Mesothelial cell of epicardium (in vitro differentiated cells): Measurements from ENCODE around the gene RUSF1. TPM values are rescaled to one million over a fixed set of nuclear protein-coding genes. Genes with fewer than 3 reads are reported as not detected.

Experiments used
- DNase-seq, 2 experiments: peaks; one replicate each; pipeline ENCODE4 v3.0.0; 2021; ENCODE audit warnings: low spot score in 2 of 2; ENCODE audit not compliant: unreplicated experiment in 2 of 2
- H3K27ac Mint-ChIP-seq: 2 replicates; pipeline ENCODE4 v1.8.0; 2021; ENCODE audit warnings: mixed read lengths
- H3K27me3 Mint-ChIP-seq: 2 replicates; pipeline ENCODE4 v1.8.0; 2021; ENCODE audit warnings: low read depth, mixed read lengths
- H3K36me3 Mint-ChIP-seq: 2 replicates; pipeline ENCODE4 v1.8.0; 2021; ENCODE audit warnings: mixed read lengths
- H3K4me1 Mint-ChIP-seq: 2 replicates; pipeline ENCODE4 v1.8.0; 2021; ENCODE audit warnings: mixed read lengths
- H3K4me3 Mint-ChIP-seq: 2 replicates; pipeline ENCODE4 v1.8.0; 2021; ENCODE audit warnings: mild to moderate bottlenecking, moderate library complexity, mixed read lengths
- H3K9me3 Mint-ChIP-seq: 2 replicates; pipeline ENCODE4 v1.8.0; 2021; ENCODE audit warnings: mixed read lengths
- CTCF ChIP-seq: fragments of 200-600 bp; sonication (generic); IDR thresholded peaks from one replicate; pipeline ENCODE4 v1.5.0; 2021; ENCODE audit warnings: antibody characterized with exemption; ENCODE audit not compliant: unreplicated experiment
- total RNA-seq: library from RNA; stranded (reverse); gene quantifications from 3 replicates; pipeline ENCODE4 v1.2.1, GENCODE V29; 2021

Gene RUSF1
- total RNA-seq, 1 donor from 2014 or later: 88.9 TPM

GRCh38 chr16:31467151-31467773 is 40.9 kb downstream of the RUSF1 start:
- TF ChIP-seq CTCF: no peak
- Mint-ChIP-seq H3K9me3 (no peaks in the 10 kb centered on the region), H3K4me1 (peaks cover 8% of the 10 kb centered on the region), H3K27ac (no peak overlapping the region), H3K27me3 (peaks cover 2% of the 10 kb centered on the region), H3K36me3 (peaks cover 20% of the 10 kb centered on the region), H3K4me3 (no peak overlapping the region)
- no peak for DNase-seq

- TF ChIP-seq CTCF: no peak
- H3K9me3 Mint-ChIP-seq: no peaks in the 10 kb centered on the region
- H3K36me3 Mint-ChIP-seq: peaks cover 20% of the 10 kb centered on the region
- H3K27me3 Mint-ChIP-seq: no peaks in the 10 kb centered on the region
- peaks cover 5% of the 10 kb centered on the region for H3K4me1 Mint-ChIP-seq
- no peak overlapping the region for H3K4me3 Mint-ChIP-seq
- no peak for DNase-seq
- no peak overlapping the region for H3K27ac Mint-ChIP-seq
Observed at GRCh38 chr16:31466381-31466841, 41.8 kb downstream of the RUSF1 start.

DNA sequence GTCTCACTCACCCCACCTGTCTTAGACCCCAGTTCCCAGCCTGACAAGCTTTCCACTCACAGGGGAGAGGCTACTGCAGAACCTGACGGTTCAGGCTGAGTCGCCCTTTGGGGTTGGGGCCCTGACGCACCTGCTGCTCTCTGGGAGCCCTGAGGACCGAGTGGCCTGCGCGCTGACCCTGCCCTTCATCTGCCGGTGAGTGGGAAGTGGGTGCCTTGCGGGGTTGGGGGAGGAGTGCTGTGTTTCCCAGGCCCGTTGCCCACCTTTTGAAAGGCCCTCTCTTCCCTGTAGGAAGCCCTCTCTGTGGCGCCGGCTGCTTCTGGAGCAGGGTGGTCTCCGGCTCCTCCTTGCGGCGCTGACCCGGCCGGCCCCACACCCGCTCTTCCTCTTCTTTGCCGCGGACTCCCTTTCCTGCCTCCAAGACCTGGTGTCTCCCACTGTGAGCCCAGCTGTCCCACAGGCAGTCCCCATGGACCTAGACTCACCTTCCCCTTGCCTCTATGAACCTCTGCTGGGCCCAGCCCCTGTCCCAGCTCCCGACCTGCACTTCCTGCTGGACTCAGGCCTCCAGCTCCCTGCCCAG is 42.3 kb downstream of the RUSF1 start:
- Mint-ChIP-seq H3K27ac (no peak overlapping the region), H3K9me3 (no peaks in the 10 kb centered on the region), H3K4me3 (no peak overlapping the region), H3K27me3 (no peaks in the 10 kb centered on the region), H3K36me3 (peaks cover 20% of the 10 kb centered on the region), H3K4me1 (peaks cover 4% of the 10 kb centered on the region)
- TF ChIP-seq CTCF: no peak
- DNase-seq: no peak

GRCh38 chr16:31464781-31465260 is 43.4 kb downstream of the RUSF1 start:
- H3K36me3 Mint-ChIP-seq: peaks cover 20% of the 10 kb centered on the region
- no peaks in the 10 kb centered on the region for H3K9me3 Mint-ChIP-seq
- TF ChIP-seq CTCF: no peak
- H3K4me3 Mint-ChIP-seq: no peak overlapping the region
- no peaks in the 10 kb centered on the region for H3K27me3 Mint-ChIP-seq
- no peak for DNase-seq
- H3K27ac Mint-ChIP-seq: no peak overlapping the region
- H3K4me1 Mint-ChIP-seq: peaks cover 12% of the 10 kb centered on the region

- Mint-ChIP-seq H3K4me1 (peaks cover 12% of the 10 kb centered on the region), H3K27ac (no peak overlapping the region), H3K9me3 (no peaks in the 10 kb centered on the region), H3K36me3 (peaks cover 20% of the 10 kb centered on the region), H3K27me3 (no peaks in the 10 kb centered on the region), H3K4me3 (no peak overlapping the region)
- TF ChIP-seq CTCF: no peak
- DNase-seq: no peak
Observed at GRCh38 chr16:31464348-31464769, 43.8 kb downstream of the RUSF1 start.
